Transverse colon (tissue), 4 donors: ENCODE measurements around the gene RD3L. TPM values are rescaled to one million over a fixed set of nuclear protein-coding genes. Genes with fewer than 3 reads are reported as not detected.

ENCODE experiments used
- DNase-seq: peaks from one replicate; pipeline ENCODE4 v3.0.0-alpha.2; 2019
- H3K27ac ChIP-seq, 4 donors: fragments of 200-600 bp; sonication (generic); 2 replicates each; pipeline ENCODE4 v1.5.1; 2016 to 2018; ENCODE audit warnings: inconsistent platforms in 4 of 4
- H3K27me3 ChIP-seq: fragments of 200-600 bp; sonication (generic); 2 replicates; pipeline ENCODE4 v1.5.1; 2017; ENCODE audit warnings: inconsistent platforms
- H3K36me3 ChIP-seq, 4 donors: fragments of 200-600 bp; sonication (generic); 2 replicates each; pipeline ENCODE4 v1.5.1; 2017 to 2019; ENCODE audit warnings: inconsistent platforms in 4 of 4
- H3K4me1 ChIP-seq, 4 donors: fragments of 200-600 bp; sonication (generic); 2 replicates each; pipeline ENCODE4 v1.5.1; 2017 to 2020; ENCODE audit warnings: inconsistent platforms in 4 of 4
- H3K4me3 ChIP-seq, 4 donors: fragments of 200-600 bp; sonication (generic); 1 replicate in 1 of 4; 2 replicates in 3 of 4; pipeline versions ENCODE4 v1.5.1 to v1.6.1; 2017 to 2019; ENCODE audit warnings: inconsistent platforms in 4 of 4
- H3K9me3 ChIP-seq, 2 donors: fragments of 200-600 bp; sonication (generic); 2 replicates each; pipeline ENCODE4 v1.5.1; 2017 to 2019; ENCODE audit warnings: inconsistent platforms in 2 of 2
- CTCF ChIP-seq, 5 experiments: fragments of 200-600 bp in 3 of 5; fragments of 450-650 bp in 2 of 5; sonication (generic) in 3 of 5; IDR thresholded peaks; 1 replicate in 2 of 5; 2 replicates in 3 of 5; pipeline ENCODE4 v1.5.1; 2016 to 2017; ENCODE audit warnings: antibody characterized with exemption in 5 of 5, inconsistent platforms in 3 of 5, mild to moderate bottlenecking in 2 of 5, moderate library complexity in 1 of 5
- EP300 ChIP-seq: sonication (generic); formaldehyde crosslinking; IDR thresholded peaks from one replicate; pipeline ENCODE4 v1.6.1; 2017; ENCODE audit warnings: antibody characterized with exemption, low read depth
- POLR2A ChIP-seq: fragments of 450-650 bp; IDR thresholded peaks from one replicate; pipeline ENCODE4 v1.6.1; 2016; ENCODE audit warnings: antibody characterized with exemption, mild to moderate bottlenecking, moderate library complexity
- POLR2AphosphoS5 ChIP-seq, 3 donors: sonication (generic); formaldehyde crosslinking; IDR thresholded peaks; one replicate each; pipeline ENCODE4 v1.6.1; 2016; ENCODE audit warnings: antibody characterized with exemption in 3 of 3
- WGBS, 2 donors: methylation state at CpG; one replicate each; pipeline ENCODE4 v1.1.5; 2018; ENCODE audit warnings: low coverage in 1 of 2; 5-methylcytosine and 5-hydroxymethylcytosine counted together
- in situ Hi-C, 4 donors: fragments of 200-750 bp; cut with MboI; loops; one replicate each; pipeline versions ENCODE4 v1.15.0 to v1.15.1; 2017; ENCODE audit warnings: low sequenced_read_pairs in 3 of 4, low pct_ligation_motif_present in 1 of 4, low pct_unique_long_range_greater_than_20kb in 1 of 4
- intact Hi-C: fragments of 100-400 bp; cut with DNase I; formaldehyde crosslinking; loops from one replicate; pipeline ENCODE4 v1.15.1; 2023; ENCODE audit warnings: low total_unique reads
- total RNA-seq, 4 donors: library from RNA; depleted of rRNA; stranded (reverse); fragments of >200 nt; gene quantifications; one replicate each; pipeline ENCODE4 v1.1.0, GENCODE V29; 2016

RD3L gene
- total RNA-seq, 4 donors from 2014 or later: not detected

GRCh38 chr14:103920981-103921854 is 21.1 kb downstream of the RD3L start:
- in situ Hi-C loops: loop anchor here in 1 of 4 donors (25.0 kb wide), 1 partner anchor 334 kb away; no protein-coding TSS in a partner anchor
- peaks cover 7 to 23% (median 15%) of the 10 kb centered on the region in 4 donors for H3K4me1 ChIP-seq
- H3K27ac ChIP-seq: peak overlapping the region; percentile 87 to 93 (median 88)
- intact Hi-C loops: no loop called here
- TF ChIP-seq POLR2A (peak; percentile 88), EP300 (no peak), POLR2AphosphoS5 (IDR thresholded peaks at IDR 0.05) (peak; percentile 86 to 93 (median 90)), CTCF (IDR thresholded peaks at IDR 0.05) (peak; percentile 87 to 98 (median 96))
- peak overlapping the region; percentile 83 to 87 (median 86) for H3K4me3 ChIP-seq
- H3K27me3 ChIP-seq: peaks cover 16% of the 10 kb centered on the region
- no peaks in the 10 kb centered on the region for H3K36me3 ChIP-seq
- no peaks in the 10 kb centered on the region for H3K9me3 ChIP-seq
- peak; percentile 94 for DNase-seq
- WGBS, 2 donors: 1 to 4% methylated on average over 14 to 48 of the region's 58 CpGs

- Histone ChIP-seq H3K4me1 (peaks cover 7 to 21% (median 13%) of the 10 kb centered on the region in 4 donors), H3K36me3 (peaks cover 0 to 26% (median 12%) of the 10 kb centered on the region in 4 donors), H3K9me3 (no peaks in the 10 kb centered on the region), H3K27me3 (no peaks in the 10 kb centered on the region), H3K27ac (no peak overlapping the region), H3K4me3 (no peak overlapping the region)
- no peak for DNase-seq
- TF ChIP-seq EP300 (no peak), CTCF (IDR thresholded peaks at IDR 0.05) (no peak), POLR2A (no peak), POLR2AphosphoS5 (IDR thresholded peaks at IDR 0.05) (no peak)
- in situ Hi-C loops (loop anchor here in 2 of 4 donors (10.0 to 25.0 kb wide), 2 partner anchors 102 to 329 kb away; no protein-coding TSS in a partner anchor), intact Hi-C loops (no loop called here)
- 78 to 94% methylated on average over 4 to 14 of the region's 14 CpGs for WGBS, 2 donors
These were observed 25.6 kb downstream of the RD3L start for GRCh38 chr14:103916636-103917262.

GRCh38 chr14:103915616-103916015 is 26.7 kb downstream of the RD3L start:
- 94 to 95% methylated on average over 6 of the region's 6 CpGs for whole genome bisulfite sequencing, 2 donors
- no peak overlapping the region for H3K4me3 ChIP-seq
- peaks cover 7 to 19% (median 11%) of the 10 kb centered on the region in 4 donors for H3K4me1 ChIP-seq
- H3K27me3 ChIP-seq: no peaks in the 10 kb centered on the region
- DNase-seq: no peak
- in situ Hi-C loops: loop anchor here in 2 of 4 donors (10.0 to 25.0 kb wide), 2 partner anchors 101 to 328 kb away; no protein-coding TSS in a partner anchor
- no peak overlapping the region for H3K27ac ChIP-seq
- no peaks in the 10 kb centered on the region for H3K9me3 ChIP-seq
- intact Hi-C loops: no loop called here
- no peak for TF ChIP-seq POLR2A
- TF ChIP-seq EP300: no peak
- TF ChIP-seq POLR2AphosphoS5 (IDR thresholded peaks at IDR 0.05): no peak
- no peak for TF ChIP-seq CTCF (IDR thresholded peaks at IDR 0.05)
- peaks cover 0 to 28% (median 13%) of the 10 kb centered on the region in 4 donors for H3K36me3 ChIP-seq

- Histone ChIP-seq H3K27me3 (no peaks in the 10 kb centered on the region), H3K9me3 (no peaks in the 10 kb centered on the region), H3K27ac (no peak overlapping the region), H3K4me1 (peaks cover 0 to 11% (median 7%) of the 10 kb centered on the region in 4 donors), H3K36me3 (peaks cover 0 to 28% (median 13%) of the 10 kb centered on the region in 4 donors), H3K4me3 (no peak overlapping the region)
- no peak for DNase-seq
- in situ Hi-C loops: loop anchor here (5.0 to 25.0 kb wide), 4 partner anchors 96 to 324 kb away; no protein-coding TSS in a partner anchor
- intact Hi-C loops: loop anchor here (2.0 to 5.0 kb wide), 2 partner anchors 102 to 1839 kb away; no protein-coding TSS in a partner anchor
- no peak for TF ChIP-seq POLR2A
- no peak for TF ChIP-seq CTCF (IDR thresholded peaks at IDR 0.05)
- no peak for TF ChIP-seq POLR2AphosphoS5 (IDR thresholded peaks at IDR 0.05)
- no peak for TF ChIP-seq EP300
- 79% methylated on average over 6 of the region's 6 CpGs; no CpG with 5 or more reads in 1 of the 2 donors for WGBS, 2 donors
These were observed 31.3 kb downstream of the RD3L start for GRCh38 chr14:103910984-103911383.
